ENCODE data around the gene KCNA2.

The KCNA2 gene

DNA sequence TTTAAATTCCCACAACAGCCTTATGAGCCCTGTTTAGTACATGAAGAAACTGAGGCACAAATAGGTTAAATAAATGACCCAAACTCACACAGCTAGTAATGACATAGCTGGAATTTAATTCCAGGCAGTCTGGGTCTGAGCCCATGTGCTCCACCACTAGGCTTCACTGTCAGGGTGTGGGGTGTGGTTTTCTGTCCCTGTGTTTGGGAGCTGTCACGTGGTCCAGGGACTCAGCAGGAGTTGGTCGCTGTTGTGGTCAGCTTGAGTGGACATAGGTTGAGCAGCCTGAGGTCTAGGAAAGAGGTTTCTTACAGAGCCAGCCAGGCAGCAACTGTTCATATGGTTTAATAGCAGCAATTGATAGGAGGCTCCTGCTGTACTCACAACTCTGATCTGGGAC lies 59.1 kb downstream of the KCNA2 start:
- DNase-seq (ENCODE audit: extremely low read depth, low read depth), result no peak
- TF ChIP-seq, protein P1, sequence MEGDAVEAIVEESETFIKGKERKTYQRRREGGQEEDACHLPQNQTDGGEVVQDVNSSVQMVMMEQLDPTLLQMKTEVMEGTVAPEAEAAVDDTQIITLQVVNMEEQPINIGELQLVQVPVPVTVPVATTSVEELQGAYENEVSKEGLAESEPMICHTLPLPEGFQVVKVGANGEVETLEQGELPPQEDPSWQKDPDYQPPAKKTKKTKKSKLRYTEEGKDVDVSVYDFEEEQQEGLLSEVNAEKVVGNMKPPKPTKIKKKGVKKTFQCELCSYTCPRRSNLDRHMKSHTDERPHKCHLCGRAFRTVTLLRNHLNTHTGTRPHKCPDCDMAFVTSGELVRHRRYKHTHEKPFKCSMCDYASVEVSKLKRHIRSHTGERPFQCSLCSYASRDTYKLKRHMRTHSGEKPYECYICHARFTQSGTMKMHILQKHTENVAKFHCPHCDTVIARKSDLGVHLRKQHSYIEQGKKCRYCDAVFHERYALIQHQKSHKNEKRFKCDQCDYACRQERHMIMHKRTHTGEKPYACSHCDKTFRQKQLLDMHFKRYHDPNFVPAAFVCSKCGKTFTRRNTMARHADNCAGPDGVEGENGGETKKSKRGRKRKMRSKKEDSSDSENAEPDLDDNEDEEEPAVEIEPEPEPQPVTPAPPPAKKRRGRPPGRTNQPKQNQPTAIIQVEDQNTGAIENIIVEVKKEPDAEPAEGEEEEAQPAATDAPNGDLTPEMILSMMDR (IDR thresholded peaks at IDR 0.05; ENCODE audit: low read depth, low read length), result no peak

DNA sequence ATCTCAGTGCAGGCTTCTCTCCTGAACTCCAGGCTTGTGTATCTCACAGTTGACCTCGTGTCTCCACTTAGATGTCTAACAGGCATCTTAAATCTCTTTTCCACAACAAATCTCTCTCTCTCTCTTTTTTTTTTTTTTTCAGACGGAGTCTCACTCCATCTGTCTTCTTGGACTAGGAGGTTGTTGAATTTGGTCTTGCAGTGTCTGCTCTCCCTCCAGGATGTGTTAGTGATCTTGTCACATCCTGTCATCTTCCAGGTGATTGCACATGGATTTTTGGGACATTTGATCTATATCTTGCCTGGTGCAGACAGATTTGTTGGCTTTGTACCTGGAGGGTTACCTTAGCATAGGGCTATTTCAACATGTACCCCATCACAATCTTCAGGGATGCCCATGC lies 60.7 kb downstream of the KCNA2 start:
- no peak for DNase-seq (ENCODE audit: extremely low read depth, low read depth)
- TF ChIP-seq, protein P1 (IDR thresholded peaks at IDR 0.05; ENCODE audit: low read depth, low read length), result no peak

DNA sequence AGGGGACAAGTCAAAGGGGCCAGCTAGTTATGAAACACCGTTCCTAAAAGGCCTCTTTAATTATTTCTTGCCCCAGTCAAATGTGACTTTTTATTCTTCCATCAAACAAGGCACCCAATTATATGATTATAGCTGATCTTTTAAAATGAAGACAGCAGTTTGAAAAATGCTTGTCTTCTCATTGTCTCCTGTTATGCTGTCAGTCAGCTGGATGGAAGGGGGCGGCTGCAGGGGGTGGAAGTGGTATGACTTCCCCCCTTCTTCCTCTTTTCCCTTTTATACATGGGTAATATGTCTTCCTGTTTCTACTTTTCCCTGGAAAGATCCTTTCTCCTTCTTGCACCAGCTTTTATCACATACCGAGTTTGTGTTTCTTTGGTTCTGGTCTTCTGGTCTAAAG lies 61.4 kb downstream of the KCNA2 start:
- DNase-seq (ENCODE audit: extremely low read depth, low read depth), result no peak
- TF ChIP-seq, protein P1 (IDR thresholded peaks at IDR 0.05; ENCODE audit: low read depth, low read length), result no peak

Data from AG09319 (cell line).